Activated T-cell treated with anti-CD3 and anti-CD28 coated beads for 48 hours (primary cell): ENCODE results near the gene ABCA10.
"Not testable (repeated sequence)": the region's sequence is repeated elsewhere in the genome, so short reads cannot be mapped to it uniquely, and the experiment has no call there.

Experiments used
- DNase-seq: peaks from one replicate; pipeline ENCODE4 v3.0.0-alpha.2; 2020; ENCODE audit warnings: low read depth

ABCA10 gene, protein sequence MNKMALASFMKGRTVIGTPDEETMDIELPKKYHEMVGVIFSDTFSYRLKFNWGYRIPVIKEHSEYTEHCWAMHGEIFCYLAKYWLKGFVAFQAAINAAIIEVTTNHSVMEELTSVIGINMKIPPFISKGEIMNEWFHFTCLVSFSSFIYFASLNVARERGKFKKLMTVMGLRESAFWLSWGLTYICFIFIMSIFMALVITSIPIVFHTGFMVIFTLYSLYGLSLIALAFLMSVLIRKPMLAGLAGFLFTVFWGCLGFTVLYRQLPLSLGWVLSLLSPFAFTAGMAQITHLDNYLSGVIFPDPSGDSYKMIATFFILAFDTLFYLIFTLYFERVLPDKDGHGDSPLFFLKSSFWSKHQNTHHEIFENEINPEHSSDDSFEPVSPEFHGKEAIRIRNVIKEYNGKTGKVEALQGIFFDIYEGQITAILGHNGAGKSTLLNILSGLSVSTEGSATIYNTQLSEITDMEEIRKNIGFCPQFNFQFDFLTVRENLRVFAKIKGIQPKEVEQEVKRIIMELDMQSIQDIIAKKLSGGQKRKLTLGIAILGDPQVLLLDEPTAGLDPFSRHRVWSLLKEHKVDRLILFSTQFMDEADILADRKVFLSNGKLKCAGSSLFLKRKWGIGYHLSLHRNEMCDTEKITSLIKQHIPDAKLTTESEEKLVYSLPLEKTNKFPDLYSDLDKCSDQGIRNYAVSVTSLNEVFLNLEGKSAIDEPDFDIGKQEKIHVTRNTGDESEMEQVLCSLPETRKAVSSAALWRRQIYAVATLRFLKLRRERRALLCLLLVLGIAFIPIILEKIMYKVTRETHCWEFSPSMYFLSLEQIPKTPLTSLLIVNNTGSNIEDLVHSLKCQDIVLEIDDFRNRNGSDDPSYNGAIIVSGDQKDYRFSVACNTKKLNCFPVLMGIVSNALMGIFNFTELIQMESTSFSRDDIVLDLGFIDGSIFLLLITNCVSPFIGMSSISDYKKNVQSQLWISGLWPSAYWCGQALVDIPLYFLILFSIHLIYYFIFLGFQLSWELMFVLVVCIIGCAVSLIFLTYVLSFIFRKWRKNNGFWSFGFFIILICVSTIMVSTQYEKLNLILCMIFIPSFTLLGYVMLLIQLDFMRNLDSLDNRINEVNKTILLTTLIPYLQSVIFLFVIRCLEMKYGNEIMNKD (N-terminal part only)

DNA sequence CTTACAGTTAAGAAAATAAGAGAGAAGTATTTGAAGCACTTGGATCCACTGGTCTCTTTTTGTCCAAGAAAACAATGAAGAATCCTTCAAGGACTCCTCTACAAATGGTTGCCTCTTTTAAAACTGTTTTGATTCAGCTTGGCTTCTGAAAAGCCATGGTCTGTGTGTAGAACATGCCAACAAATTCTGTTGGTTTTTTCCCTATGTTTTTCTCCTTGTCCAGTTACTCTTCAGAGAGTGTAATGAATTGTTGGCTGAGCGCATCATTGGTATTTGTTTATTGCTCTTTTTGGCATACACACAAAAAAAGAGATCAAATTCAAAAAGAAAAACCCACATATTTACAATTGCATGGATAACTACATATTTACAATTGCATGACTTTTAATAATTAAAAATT lies at the start of gene ABCA10:
TSS of gene ABCA10 (minus strand) at position 249 of the 400 bp plus-strand sequence. CDS start 3,466 bp downstream, outside the sequence.
- DNase-seq, result no peak

DNA sequence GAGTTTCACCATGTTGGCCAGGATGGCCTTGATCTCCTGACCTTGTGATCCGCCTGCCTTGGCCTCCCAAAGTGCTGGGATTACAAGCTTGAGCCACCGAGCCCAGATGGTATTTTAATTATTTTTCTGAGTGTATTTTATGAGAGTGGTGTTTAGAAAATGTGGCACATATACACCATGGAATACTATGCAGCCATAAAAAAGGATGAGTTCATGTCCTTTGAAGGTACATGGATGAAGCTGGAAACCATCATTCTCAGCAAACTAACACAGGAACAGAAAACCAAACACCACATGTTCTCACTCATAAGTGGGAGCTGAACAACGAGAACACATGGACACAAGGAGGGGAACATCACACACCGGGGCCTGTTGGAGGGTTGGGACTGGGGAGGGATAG lies 47.7 kb upstream of the ABCA10 start:
- not testable (repeated sequence) for DNase-seq

DNA sequence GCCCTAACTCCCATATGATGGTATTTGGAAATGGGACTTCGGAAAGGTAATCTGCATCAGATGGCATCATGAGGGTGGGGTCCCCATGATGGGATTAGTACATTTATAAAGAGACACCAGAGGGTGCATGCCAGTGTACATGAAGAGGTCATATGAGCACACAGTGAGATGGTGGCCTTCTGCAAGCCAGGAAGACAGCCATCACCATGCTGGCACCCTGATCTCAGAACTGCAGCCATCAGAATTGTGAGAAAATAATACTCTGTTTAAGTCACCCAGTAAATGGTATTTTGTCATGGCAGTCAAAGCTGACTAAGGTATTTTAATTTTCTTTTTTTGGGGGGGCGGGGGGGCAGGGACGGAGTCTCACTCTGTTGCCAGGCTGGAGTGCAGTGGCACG lies 47.1 kb upstream of the ABCA10 start:
- DNase-seq, result no peak

DNA sequence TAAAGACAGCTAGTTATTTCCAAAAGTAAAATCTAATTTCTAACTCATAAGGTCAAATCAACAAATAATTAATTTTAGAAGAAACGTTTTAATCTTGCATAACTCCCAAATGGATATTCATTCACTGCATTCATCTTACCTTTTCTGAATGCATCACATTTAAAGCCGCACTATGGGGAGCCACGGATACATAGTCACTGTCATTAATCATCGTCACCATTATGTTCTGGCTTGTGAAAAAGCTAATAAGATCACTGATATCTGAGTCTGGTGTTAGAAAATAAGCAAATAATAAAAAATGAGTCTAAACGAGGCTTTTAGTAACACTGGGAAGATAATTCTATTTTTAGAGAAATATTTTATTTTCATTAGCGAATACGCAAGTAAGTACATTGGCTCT lies 42.4 kb upstream of the ABCA10 start:
- no peak for DNase-seq

DNA sequence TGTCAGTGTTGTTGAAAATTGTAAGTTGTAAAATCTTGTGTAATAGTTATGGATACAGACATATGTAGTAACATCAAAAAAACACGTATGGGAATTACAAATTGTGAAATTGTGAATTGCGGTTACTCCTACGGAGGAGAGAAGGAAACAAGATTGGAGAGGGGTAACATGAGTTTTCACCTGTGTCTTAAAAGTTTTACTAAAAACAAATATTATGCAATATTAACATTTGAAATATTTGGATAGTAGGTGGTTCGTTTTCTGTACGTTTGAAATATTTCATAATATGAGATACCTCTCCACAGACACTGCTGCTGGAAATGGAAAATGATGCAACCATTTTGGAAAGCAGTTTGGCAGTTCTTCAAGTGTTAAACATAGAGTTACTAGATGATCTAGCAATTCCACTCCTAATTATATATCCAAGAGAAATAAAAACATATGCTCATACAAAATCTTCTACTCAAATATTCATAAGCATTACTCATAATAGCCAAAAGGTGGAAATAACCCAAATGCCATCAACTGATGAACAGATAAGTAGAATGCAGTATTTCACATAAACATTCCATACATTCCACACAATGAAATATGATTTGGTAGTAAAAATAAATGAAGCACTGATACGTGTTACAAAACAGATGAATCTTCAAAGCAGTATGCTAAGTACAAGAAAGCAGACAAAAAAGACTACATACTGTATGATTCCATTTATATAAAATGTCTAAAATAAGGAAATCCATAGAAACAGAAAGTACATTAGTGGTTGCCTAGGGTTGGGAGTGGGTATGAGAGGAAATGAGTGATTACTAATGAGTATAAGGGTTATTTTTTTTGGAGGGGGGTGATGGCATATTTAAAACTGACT lies 40.7 kb upstream of the ABCA10 start:
- no peak for DNase-seq

DNA sequence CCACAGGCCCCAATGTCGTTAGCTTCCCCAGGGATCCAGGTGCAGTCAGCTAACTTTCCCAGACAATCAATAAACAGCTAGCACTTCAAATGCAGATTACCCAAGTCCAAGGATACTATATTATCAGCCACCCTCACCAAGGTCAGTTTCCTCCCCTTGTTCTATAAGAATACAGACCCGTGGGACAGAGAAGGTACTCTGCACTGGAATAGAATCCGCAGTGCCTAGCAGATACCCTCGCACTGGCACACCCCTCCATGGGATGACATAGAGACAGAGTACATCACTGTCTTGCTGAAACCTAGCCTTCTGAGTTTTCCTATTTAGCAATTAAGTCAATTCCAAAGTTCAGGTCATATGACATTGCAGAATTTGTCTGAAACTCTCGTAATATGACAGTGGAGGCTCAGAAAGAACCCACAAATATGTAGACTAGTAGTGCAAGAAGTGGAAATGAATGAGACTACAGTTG lies 40.0 kb upstream of the ABCA10 start:
- no peak for DNase-seq

DNA sequence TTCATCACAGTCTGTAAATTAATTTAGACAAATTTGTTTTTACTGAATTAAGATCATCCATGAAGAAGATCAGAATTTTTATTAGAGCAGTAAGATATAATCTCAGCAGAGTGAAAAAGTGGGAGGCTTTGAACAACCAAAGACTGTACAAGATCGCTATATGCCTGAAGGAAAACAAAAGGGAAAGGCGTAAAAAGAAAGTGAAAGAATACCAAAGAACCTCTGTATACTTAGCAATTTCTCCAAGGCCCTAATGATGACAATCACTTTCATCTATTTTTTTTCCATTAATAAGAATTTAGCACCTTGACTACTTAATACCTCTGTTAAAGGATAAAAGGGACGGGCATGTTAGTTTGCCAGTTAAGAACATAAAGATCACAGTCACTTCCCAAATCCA lies 38.6 kb upstream of the ABCA10 start:
- DNase-seq, result no peak

DNA sequence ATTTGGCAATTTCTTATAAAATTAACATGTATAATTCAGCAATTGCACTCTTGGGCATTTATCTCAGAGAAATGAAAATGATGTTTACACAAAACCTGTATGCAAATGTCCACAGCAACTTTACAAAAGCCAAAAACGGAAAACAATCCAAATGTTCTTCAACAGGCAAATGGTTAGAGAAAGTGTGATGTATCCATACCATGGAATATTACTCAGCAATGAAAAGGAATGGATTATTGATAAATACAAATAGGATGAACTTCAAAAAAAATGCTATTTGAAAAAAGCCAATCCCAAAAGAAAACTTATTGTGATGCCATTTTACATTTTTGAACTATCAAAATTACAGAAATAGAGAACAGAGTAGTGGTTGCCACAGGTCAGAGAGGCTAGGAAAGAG lies 37.2 kb upstream of the ABCA10 start:
- no peak for DNase-seq

DNA sequence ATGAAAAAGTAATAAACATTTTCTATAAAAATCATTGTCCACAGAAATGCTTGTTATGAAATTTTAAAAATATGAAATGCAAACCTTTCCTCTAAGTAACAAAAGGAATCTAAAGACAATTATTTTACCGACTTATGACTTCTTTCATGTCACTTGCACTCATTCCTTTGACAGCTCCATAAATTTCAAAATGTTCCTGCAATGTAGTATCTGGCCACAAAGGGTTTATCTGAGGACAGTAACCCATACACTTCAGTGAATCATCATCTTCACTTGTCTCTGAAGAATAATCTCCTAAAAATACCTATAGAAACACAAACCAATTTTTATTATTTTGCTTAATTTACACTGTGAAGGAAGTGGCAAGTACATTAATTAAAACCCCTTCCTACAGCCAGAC lies 25.6 kb upstream of the ABCA10 start:
- no peak for DNase-seq

DNA sequence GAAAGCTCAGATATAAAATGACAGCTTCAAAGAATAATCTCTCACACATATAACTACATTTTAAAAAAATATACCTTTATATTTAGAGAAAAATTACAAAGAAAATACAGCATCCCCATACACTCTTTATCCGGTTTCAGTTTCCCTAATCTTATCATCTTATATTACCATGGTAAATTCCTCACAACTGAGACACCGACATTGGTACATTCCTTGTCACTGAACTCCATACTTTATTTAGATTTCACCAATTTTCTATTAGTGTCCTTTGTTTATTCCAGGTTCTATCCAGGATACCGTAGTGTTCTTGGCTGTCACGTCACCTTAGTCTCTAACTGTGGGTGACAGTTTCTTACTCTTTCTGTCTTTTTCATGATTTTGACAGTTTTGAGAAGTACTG lies 22.0 kb upstream of the ABCA10 start:
- no peak for DNase-seq

DNA sequence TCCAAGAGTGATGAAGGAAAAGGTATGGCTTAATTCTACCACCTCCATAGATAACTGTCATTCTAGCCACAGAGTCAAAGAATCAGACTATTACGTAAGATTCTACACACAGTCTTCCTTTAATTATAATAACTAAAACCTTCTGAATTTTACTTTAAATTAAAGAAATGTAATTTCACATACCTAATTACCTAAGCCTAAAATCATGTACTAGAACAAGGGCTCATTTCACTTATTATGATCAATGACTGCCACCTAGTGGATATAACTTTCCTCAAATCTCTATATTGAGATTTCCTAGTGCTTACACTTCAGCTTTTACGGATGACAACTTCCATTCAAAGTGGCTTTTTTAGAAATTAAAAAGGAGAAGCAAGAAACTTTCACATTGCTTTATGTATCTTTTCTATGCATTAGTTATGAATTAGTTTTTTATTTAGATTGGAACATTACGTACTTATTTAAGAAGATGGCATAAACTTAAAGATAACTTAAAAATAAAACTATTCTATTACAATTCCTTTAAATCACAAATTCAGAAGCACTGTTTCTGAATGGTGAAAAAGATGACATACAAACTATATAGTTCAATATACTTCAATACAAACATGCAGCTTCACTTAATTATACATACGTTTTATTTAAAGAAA lies 18.2 kb upstream of the ABCA10 start:
- no peak for DNase-seq

DNA sequence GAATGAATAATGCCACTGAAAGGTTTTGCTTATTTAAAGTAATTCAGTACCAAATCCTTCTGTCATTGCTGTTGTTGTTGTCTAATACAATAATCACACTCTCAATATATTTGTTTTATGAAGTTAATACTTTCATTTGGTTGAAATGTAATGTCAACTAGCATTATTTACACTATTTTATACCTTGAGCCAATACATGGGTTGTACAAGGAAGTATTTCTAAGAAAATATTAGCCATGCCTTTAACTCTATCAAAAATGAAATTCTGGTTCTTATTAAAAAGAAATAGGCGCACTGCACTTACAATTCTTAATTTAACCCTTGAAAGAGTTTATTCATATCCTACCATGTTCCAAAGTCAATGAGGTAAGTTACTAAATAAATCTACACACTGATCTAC lies 17.6 kb upstream of the ABCA10 start:
- no peak for DNase-seq

DNA sequence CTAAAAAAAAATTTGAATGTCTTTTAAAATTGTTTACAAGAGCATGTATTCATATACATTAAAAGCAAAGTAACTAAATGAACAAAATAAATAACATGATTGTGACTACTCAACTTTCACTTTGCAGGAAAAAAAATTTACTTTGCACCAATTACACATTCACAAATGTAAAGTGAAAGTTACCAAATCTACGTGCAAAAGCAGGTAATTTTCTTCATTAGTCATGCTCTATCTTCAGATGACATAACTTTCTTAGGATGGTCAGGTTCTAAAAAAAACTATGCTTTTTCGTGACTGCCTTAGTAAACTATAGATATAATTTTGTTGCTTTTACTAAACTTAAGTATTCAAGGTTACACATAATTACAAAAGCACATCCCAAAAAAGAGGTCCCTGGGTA lies 17.0 kb upstream of the ABCA10 start:
- no peak for DNase-seq

DNA sequence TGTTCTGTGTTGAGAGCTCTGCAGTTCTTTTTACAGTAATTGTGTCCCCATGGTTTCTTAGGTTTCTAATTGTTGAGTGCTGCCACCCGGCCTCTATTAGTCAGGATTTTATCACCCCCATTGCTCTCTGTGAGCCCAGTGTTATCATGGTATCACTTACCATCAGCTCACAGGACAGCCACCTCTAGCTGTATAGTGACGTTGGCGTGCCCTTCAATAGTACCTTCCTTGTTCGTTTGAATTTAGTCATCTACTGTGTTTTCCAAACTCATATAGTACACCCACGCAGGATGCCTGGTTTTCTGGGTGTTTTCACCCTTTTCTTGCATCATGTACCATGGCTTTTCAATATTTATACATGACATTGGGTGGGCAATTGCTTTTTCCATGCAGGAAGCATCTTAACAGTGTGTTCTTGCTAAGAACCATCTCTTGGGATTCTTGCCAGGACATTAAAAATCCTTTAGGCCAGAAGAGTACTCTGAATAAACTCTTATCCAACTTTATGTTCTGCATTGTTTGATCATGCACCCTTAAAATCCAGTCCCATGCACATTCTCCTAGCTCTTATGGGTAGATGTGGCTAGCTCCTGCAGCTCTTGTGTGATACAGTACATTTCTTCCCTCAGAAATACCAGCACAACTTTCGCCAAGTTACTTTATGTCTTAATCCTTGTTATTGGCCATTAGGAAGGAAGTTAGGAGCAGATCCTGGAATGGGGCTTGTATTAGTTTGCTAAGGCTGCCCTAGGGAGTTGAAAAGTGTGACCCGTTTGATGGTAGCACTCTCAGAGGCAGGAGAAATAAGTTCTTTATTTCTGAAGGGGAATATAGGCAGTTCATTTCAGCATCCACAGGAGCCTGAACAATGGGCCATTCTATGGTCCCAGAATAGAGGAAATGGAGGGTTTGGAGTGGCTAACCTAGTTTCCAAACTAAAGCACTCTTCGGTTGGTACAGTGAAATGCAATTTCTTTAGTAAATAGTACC lies 11.3 kb upstream of the ABCA10 start:
- DNase-seq, result no peak

DNA sequence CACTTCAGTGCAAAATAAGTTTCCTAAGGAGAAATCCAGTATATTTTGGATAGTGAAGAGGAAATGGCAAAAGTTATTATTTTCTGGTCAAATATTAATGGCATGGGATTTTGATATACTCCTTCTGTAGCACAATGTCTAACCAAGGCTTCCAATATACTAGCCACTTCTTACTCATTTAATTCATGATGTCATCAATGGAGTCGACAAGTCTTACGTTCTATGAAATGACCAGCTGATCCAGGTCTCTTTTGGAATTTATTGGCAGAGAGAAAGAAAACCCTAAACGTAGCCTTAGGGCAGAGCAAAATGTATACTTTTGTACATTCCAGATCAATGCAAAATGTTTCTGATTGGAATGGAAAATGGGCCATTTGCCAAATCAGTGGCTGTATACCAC lies 8.3 kb upstream of the ABCA10 start:
- no peak for DNase-seq

DNA sequence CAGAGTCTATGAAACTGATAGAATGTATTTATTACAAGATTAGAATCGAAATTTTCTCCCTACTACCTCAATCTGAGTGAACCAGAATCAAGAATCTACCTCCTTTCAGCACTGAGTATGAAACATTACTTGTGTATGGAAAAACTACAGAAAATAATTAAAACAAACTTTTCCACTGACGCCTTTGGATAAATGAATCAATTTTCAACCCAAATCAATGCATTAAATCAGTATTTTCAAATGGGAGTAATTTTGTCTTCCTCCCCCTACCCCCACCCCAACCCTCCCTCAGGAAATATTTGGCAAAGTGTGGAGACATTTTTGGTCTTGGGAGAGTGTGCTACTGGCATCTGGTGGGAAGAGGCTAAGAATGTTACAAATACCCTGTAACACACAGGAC lies 7.8 kb upstream of the ABCA10 start:
- DNase-seq, result no peak

DNA sequence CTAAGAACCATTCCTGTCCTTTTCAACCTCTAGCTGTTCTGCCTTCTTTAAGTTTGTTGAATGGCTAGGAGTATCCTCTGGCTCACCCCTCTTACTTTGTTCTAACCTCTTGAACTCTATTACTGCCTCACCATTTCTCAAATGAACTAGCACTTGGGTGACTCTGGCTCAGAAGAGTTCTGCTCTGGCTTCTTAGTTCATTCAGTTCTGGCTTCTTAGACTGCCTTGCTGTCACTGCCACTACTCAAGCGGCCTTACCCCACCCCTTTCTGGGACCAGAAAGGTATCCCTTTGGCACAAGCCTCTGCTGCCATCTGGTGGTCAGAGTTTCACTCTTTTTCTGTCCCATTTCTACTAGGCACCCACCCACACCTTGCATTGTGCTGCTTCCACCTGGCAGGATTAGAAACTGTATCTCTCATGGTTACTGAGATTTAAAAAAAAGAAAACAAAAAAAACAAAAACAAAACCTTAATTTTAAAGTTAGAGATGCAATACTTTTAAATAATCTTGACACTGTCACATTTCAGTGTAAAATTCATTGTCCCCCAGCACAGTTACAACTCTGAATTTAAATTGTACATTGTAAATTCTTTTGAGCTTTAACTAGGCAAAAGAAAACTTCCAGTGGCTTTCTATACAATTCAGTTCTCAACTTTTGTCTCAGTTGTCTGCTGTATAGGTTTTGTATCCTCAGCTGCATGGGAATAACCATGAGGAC lies 6.9 kb upstream of the ABCA10 start:
- DNase-seq, result peak; percentile 50

DNA sequence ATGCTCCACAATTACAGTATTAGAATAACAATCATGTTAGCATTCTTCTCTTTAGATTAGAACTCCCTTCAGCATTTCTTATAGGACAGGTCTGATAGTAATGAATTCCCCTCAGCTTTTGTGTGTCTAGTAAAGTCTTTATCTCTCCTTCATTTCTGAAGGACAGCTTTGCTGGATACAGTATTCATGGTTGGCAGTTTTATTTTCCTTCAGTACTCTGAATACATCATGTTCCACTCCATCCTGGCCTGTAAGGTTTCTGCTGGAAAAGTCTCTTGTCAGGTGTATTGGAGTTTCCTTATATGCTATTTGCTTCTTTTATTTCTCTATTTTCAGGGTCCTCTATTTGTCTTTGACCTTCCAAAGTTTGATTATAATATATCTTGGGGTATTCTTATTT lies 4.0 kb upstream of the ABCA10 start:
- DNase-seq, result no peak

DNA sequence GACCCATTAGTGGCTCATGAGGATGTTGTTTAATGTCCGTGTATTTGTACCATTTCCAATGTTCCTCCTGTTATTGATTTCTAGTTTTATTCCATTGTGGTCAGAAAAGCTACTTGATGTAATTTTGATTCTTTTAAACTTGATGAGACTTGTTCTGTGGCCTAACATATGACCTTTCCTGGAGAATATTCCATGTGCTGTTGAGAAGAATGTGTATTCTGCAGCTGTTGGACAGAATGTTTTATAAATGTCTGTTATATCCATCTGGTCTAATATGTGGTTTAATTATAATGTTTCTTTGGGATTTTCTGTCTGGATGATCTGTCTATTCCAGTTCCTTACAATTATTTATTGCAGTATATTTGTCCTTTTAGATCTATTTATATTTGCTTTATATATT lies 2.9 kb upstream of the ABCA10 start:
- DNase-seq, result no peak
